K562 (cell line): ENCODE results near the gene PDLIM7. TPM values are rescaled to one million over a fixed set of nuclear protein-coding genes. Genes with fewer than 3 reads are reported as not detected.

Source experiments
- ADNP ChIP-seq: fragments of 200-800 bp; sonication (Bioruptor generic); IDR thresholded peaks from 2 replicates; pipeline ENCODE4 v1.6.1; 2016; ENCODE audit warnings: missing genetic modification characterization, missing compliant biosample characterization
- ARID3A ChIP-seq: IDR thresholded peaks from 2 replicates; pipeline ENCODE4 v1.6.1; 2012; ENCODE audit warnings: low read depth, low read length, improper control_type of control experiment, borderline replicate concordance
- ATF7 ChIP-seq: fragments of 450-650 bp; IDR thresholded peaks from 2 replicates; pipeline ENCODE4 v1.7.1; 2014; ENCODE audit warnings: mild to moderate bottlenecking, moderate library complexity
- DNMT1 ChIP-seq: fragments of 450-650 bp; IDR thresholded peaks from 2 replicates; pipeline ENCODE4 v1.6.1; 2016; ENCODE audit warnings: antibody characterized with exemption, mild to moderate bottlenecking
- E2F4 ChIP-seq: sonication (generic); formaldehyde crosslinking; IDR thresholded peaks from 2 replicates; pipeline ENCODE4 v1.8.0; 2022; ENCODE audit warnings: mild to moderate bottlenecking, low read depth, missing genetic modification reagents
- FOXJ3 ChIP-seq: sonication (generic); formaldehyde crosslinking; IDR thresholded peaks from 2 replicates; pipeline ENCODE4 v1.4.0; 2020; ENCODE audit warnings: mild to moderate bottlenecking, missing genetic modification reagents
- GTF3C2 ChIP-seq: IDR thresholded peaks from 3 replicates; pipeline ENCODE4 v1.6.1; 2011; ENCODE audit warnings: borderline replicate concordance, mild to moderate bottlenecking, moderate library complexity; ENCODE audit not compliant: insufficient read length; ENCODE audit errors: extremely low read depth
- HDAC3 ChIP-seq: fragments of 450-650 bp; IDR thresholded peaks from 2 replicates; pipeline ENCODE4 v1.6.1; 2018; ENCODE audit warnings: borderline replicate concordance, mild to moderate bottlenecking, moderate library complexity; ENCODE audit not compliant: partially characterized antibody
- HNRNPH1 ChIP-seq: fragments of 200-400 bp; formaldehyde crosslinking; optimal IDR thresholded peaks from 2 replicates; pipeline ENCODE3; 2017; ENCODE audit warnings: low read depth, mild to moderate bottlenecking, low read length, moderate library complexity
- PKNOX1 ChIP-seq: fragments of 450-650 bp; IDR thresholded peaks from 2 replicates; pipeline ENCODE4 v1.6.1; 2016
- PRPF4 ChIP-seq: fragments of 200-400 bp; formaldehyde crosslinking; IDR thresholded peaks from one replicate; pipeline ENCODE4 v1.6.1; 2017; ENCODE audit warnings: low read length, low read depth, mild to moderate bottlenecking; ENCODE audit not compliant: insufficient read depth, poor library complexity, severe bottlenecking
- RB1 ChIP-seq: fragments of 450-650 bp; IDR thresholded peaks from 2 replicates; pipeline ENCODE4 v1.6.1; 2017; ENCODE audit warnings: low read depth, mild to moderate bottlenecking
- RBM17 ChIP-seq: fragments of 200-400 bp; formaldehyde crosslinking; IDR thresholded peaks from 2 replicates; pipeline ENCODE4 v1.6.1; 2017; ENCODE audit warnings: low read depth, mild to moderate bottlenecking, low read length, borderline replicate concordance
- RFX5 ChIP-seq: IDR thresholded peaks from 2 replicates; pipeline ENCODE4 v1.6.1; 2011; ENCODE audit warnings: low read depth, mild to moderate bottlenecking, improper control_type of control experiment, low read length
- SUPT5H ChIP-seq: fragments of 450-650 bp; IDR thresholded peaks from 2 replicates; pipeline ENCODE4 v1.6.1; 2016
- ZBTB1 ChIP-seq: sonication (generic); formaldehyde crosslinking; IDR thresholded peaks from 2 replicates; pipeline ENCODE4 v1.8.1; 2023; ENCODE audit warnings: missing genetic modification reagents, low read depth, mild to moderate bottlenecking, borderline replicate concordance
- ZNF551 ChIP-seq: fragments of 250-450 bp; sonication (Bioruptor Pico); IDR thresholded peaks from 2 replicates; pipeline ENCODE4 v1.5.0; 2021; ENCODE audit warnings: mild to moderate bottlenecking, moderate library complexity
- ZNF584 ChIP-seq: fragments of 200-800 bp; sonication (Bioruptor generic); IDR thresholded peaks from 2 replicates; pipeline ENCODE4 v1.6.1; 2016; ENCODE audit warnings: low read depth, mild to moderate bottlenecking, missing genetic modification characterization, missing compliant biosample characterization
- ZNF644 ChIP-seq: fragments of 200-800 bp; sonication (Bioruptor generic); IDR thresholded peaks from 2 replicates; pipeline ENCODE4 v1.6.1; 2016; ENCODE audit warnings: low read depth, missing genetic modification characterization, missing compliant biosample characterization
- ZNF764 ChIP-seq: fragments of 250-450 bp; sonication (Bioruptor Pico); IDR thresholded peaks from 2 replicates; pipeline ENCODE4 v1.4.0; 2020; ENCODE audit warnings: low read depth, mild to moderate bottlenecking, moderate library complexity
- polyA plus RNA-seq, 8 experiments: library from polyadenylated mRNA; depleted of rRNA in 4 of 8; stranded (reverse) in 5 of 8; unstranded in 3 of 8; fragments of >200 nt; fragmentation: Nextera tagmentation in 2 of 8; fragmentation: Illumina TruSeq in 1 of 8; extraction: Ambion mirVana in 2 of 8; extraction: Trizol in 1 of 8; gene quantifications; 2 replicates each; pipeline versions ENCODE4 v1.2.1 to v1.2.3, GENCODE V29; 2011 to 2014; ENCODE audit warnings: inconsistent platforms in 1 of 8, missing spikeins in 1 of 8
- total RNA-seq, 7 experiments: library from RNA; depleted of rRNA in 6 of 7; stranded (reverse); fragments of >200 nt in 6 of 7; fragmentation: Illumina TruSeq in 2 of 7; extraction: Trizol in 2 of 7; gene quantifications; 2 replicates each; pipeline versions ENCODE4 v1.2.1 to v1.2.3, GENCODE V29; 2011 to 2021; ENCODE audit warnings: low replicate concordance in 1 of 7
- TF ChIP-seq, protein P1 (sequence below): fragments of 250-450 bp; sonication (Bioruptor Pico); IDR thresholded peaks from 2 replicates; pipeline ENCODE4 v1.8.0; 2021; ENCODE audit warnings: moderate library complexity, mild to moderate bottlenecking, inconsistent platforms

The PDLIM7 gene
- total and polyA plus RNA-seq, 9 of the 15 experiments (the other 6 are each of a cell fraction or from before 2014, with no cell fraction given), result 2.1 to 124 (median 32.6) TPM

DNA sequence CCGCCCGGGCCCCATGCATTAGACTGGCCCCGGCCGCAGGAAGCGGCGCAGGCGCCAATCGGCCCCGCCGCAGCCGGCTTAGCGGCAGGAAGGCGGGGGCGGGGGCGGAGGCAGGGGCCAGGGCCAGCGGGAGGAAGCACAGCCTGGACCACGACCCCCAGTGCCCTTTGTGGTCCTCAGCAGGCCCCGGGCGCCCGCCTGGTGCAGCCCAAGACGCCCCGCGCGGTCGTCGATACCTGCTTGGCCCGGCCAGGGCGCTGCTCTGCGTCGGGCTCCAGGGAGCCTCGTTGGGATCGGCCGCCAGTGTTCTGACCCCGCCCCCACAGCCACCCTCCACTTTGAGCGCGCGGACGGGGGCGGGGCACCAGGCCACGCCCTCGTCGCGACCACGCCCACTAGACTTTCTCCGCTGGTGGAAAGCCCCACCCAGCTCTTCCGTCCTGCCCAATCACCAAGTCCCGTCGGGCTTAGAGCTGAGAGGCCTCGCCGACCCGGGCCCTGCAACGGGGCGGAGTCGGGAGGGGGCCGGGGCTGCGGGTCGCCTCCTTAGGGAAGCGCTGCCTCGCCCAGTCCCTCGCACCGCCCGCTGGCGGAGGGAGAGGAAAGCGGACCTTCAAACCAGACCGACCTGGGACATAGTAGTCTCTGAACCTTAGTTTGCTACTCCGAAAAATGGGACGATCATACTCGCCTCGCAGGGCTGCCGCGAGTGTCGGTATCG, at the start of gene PDLIM7 (continued):
- TF ChIP-seq RBM17, result no peak
- TF ChIP-seq HNRNPH1, result no peak
- no peak for TF ChIP-seq ZNF764 (CRISPR knock-in tag)
- TF ChIP-seq HDAC3, result no peak
- TF ChIP-seq ARID3A, result no peak
- peak; percentile 95 for TF ChIP-seq SUPT5H
- TF ChIP-seq PRPF4, result no peak
- peak; percentile 74 for TF ChIP-seq ATF7
- TF ChIP-seq DNMT1, result no peak
- no peak for TF ChIP-seq RFX5
- TF ChIP-seq ZBTB1 (CRISPR knock-in tag), result no peak; the same call in 1 of the 2 replicates
- TF ChIP-seq RB1, result peak; percentile 25
- no peak for TF ChIP-seq FOXJ3
- TF ChIP-seq, protein P1, sequence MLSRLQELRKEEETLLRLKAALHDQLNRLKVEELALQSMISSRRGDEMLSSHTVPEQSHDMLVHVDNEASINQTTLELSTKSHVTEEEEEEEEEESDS (CRISPR knock-in tag), result no peak
- TF ChIP-seq E2F4, result no peak
- no peak for TF ChIP-seq ZNF584
- no peak for TF ChIP-seq ZNF551 (CRISPR knock-in tag)
- no peak for TF ChIP-seq ADNP (tag)
- TF ChIP-seq PKNOX1, result 0 out of 2 replicates have a peak, but pooled peaks have one; percentile 16
- TF ChIP-seq GTF3C2, result no peak
- no peak for TF ChIP-seq ZNF644 (tag)
